ENCODE data around the gene CHTOP.

DNA sequence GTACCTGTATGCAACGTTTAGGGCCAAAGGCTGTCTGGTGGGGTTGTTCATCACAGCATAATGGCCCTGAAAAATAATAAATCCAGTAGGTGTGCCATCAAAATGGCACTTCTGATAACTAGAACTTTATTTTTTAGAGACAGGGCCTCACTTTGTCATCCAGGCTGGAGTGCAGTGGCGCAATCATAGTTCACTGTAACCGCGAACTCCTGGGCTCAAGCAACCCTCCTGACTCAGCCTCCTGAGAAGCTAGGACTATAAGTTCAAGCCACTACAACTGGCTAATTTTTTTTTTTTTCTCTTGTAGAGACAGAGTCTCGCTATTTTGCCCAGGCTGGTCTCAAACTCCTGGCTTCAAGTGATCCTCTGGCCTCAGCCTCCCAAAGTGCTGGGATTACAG lies 29.3 kb downstream of the CHTOP start:
- TF ChIP-seq, protein P1, sequence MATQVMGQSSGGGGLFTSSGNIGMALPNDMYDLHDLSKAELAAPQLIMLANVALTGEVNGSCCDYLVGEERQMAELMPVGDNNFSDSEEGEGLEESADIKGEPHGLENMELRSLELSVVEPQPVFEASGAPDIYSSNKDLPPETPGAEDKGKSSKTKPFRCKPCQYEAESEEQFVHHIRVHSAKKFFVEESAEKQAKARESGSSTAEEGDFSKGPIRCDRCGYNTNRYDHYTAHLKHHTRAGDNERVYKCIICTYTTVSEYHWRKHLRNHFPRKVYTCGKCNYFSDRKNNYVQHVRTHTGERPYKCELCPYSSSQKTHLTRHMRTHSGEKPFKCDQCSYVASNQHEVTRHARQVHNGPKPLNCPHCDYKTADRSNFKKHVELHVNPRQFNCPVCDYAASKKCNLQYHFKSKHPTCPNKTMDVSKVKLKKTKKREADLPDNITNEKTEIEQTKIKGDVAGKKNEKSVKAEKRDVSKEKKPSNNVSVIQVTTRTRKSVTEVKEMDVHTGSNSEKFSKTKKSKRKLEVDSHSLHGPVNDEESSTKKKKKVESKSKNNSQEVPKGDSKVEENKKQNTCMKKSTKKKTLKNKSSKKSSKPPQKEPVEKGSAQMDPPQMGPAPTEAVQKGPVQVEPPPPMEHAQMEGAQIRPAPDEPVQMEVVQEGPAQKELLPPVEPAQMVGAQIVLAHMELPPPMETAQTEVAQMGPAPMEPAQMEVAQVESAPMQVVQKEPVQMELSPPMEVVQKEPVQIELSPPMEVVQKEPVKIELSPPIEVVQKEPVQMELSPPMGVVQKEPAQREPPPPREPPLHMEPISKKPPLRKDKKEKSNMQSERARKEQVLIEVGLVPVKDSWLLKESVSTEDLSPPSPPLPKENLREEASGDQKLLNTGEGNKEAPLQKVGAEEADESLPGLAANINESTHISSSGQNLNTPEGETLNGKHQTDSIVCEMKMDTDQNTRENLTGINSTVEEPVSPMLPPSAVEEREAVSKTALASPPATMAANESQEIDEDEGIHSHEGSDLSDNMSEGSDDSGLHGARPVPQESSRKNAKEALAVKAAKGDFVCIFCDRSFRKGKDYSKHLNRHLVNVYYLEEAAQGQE (IDR thresholded peaks at IDR 0.05; ENCODE audit: unreplicated experiment): no peak
- TF ChIP-seq, protein P2, sequence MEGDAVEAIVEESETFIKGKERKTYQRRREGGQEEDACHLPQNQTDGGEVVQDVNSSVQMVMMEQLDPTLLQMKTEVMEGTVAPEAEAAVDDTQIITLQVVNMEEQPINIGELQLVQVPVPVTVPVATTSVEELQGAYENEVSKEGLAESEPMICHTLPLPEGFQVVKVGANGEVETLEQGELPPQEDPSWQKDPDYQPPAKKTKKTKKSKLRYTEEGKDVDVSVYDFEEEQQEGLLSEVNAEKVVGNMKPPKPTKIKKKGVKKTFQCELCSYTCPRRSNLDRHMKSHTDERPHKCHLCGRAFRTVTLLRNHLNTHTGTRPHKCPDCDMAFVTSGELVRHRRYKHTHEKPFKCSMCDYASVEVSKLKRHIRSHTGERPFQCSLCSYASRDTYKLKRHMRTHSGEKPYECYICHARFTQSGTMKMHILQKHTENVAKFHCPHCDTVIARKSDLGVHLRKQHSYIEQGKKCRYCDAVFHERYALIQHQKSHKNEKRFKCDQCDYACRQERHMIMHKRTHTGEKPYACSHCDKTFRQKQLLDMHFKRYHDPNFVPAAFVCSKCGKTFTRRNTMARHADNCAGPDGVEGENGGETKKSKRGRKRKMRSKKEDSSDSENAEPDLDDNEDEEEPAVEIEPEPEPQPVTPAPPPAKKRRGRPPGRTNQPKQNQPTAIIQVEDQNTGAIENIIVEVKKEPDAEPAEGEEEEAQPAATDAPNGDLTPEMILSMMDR (conservative IDR thresholded peaks at IDR 0.05; ENCODE audit: low read depth in 2 of 2): no peak
- no peak for TF ChIP-seq EZH2 (IDR thresholded peaks at IDR 0.05; ENCODE audit: low read depth, unreplicated experiment)
- TF ChIP-seq, protein P3, sequence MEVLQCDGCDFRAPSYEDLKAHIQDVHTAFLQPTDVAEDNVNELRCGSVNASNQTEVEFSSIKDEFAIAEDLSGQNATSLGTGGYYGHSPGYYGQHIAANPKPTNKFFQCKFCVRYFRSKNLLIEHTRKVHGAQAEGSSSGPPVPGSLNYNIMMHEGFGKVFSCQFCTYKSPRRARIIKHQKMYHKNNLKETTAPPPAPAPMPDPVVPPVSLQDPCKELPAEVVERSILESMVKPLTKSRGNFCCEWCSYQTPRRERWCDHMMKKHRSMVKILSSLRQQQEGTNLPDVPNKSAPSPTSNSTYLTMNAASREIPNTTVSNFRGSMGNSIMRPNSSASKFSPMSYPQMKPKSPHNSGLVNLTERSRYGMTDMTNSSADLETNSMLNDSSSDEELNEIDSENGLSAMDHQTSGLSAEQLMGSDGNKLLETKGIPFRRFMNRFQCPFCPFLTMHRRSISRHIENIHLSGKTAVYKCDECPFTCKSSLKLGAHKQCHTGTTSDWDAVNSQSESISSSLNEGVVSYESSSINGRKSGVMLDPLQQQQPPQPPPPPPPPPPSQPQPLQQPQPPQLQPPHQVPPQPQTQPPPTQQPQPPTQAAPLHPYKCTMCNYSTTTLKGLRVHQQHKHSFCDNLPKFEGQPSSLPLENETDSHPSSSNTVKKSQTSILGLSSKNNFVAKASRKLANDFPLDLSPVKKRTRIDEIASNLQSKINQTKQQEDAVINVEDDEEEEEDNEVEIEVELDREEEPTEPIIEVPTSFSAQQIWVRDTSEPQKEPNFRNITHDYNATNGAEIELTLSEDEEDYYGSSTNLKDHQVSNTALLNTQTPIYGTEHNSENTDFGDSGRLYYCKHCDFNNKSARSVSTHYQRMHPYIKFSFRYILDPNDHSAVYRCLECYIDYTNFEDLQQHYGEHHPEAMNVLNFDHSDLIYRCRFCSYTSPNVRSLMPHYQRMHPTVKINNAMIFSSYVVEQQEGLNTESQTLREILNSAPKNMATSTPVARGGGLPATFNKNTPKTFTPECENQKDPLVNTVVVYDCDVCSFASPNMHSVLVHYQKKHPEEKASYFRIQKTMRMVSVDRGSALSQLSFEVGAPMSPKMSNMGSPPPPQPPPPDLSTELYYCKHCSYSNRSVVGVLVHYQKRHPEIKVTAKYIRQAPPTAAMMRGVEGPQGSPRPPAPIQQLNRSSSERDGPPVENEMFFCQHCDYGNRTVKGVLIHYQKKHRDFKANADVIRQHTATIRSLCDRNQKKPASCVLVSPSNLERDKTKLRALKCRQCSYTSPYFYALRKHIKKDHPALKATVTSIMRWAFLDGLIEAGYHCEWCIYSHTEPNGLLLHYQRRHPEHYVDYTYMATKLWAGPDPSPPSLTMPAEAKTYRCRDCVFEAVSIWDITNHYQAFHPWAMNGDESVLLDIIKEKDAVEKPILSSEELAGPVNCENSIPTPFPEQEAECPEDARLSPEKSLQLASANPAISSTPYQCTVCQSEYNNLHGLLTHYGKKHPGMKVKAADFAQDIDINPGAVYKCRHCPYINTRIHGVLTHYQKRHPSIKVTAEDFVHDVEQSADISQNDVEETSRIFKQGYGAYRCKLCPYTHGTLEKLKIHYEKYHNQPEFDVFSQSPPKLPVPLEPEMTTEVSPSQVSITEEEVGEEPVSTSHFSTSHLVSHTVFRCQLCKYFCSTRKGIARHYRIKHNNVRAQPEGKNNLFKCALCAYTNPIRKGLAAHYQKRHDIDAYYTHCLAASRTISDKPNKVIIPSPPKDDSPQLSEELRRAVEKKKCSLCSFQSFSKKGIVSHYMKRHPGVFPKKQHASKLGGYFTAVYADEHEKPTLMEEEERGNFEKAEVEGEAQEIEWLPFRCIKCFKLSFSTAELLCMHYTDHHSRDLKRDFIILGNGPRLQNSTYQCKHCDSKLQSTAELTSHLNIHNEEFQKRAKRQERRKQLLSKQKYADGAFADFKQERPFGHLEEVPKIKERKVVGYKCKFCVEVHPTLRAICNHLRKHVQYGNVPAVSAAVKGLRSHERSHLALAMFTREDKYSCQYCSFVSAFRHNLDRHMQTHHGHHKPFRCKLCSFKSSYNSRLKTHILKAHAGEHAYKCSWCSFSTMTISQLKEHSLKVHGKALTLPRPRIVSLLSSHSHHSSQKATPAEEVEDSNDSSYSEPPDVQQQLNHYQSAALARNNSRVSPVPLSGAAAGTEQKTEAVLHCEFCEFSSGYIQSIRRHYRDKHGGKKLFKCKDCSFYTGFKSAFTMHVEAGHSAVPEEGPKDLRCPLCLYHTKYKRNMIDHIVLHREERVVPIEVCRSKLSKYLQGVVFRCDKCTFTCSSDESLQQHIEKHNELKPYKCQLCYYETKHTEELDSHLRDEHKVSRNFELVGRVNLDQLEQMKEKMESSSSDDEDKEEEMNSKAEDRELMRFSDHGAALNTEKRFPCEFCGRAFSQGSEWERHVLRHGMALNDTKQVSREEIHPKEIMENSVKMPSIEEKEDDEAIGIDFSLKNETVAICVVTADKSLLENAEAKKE (CRISPR knock-in tag; IDR thresholded peaks at IDR 0.05): no peak
- TF ChIP-seq, protein P4, sequence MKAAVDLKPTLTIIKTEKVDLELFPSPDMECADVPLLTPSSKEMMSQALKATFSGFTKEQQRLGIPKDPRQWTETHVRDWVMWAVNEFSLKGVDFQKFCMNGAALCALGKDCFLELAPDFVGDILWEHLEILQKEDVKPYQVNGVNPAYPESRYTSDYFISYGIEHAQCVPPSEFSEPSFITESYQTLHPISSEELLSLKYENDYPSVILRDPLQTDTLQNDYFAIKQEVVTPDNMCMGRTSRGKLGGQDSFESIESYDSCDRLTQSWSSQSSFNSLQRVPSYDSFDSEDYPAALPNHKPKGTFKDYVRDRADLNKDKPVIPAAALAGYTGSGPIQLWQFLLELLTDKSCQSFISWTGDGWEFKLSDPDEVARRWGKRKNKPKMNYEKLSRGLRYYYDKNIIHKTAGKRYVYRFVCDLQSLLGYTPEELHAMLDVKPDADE (IDR thresholded peaks at IDR 0.05): no peak
- TF ChIP-seq POLR2AphosphoS5 (IDR thresholded peaks at IDR 0.05; ENCODE audit: low read depth): no peak
- TF ChIP-seq CREB1 (CRISPR knock-in tag; IDR thresholded peaks at IDR 0.05; ENCODE audit: low read depth): no peak
